H9 (cell line): Measurements from ENCODE around the gene NDUFV1. TPM values are rescaled to one million over a fixed set of nuclear protein-coding genes. Genes with fewer than 3 reads are reported as not detected.

Experiments
- DNase-seq: peaks from one replicate; pipeline ENCODE4 v3.0.0-alpha.2; 2017
- H2AFZ ChIP-seq: one replicate; pipeline ENCODE4 v1.6.1; 2013; ENCODE audit warnings: mild to moderate bottlenecking, low read length, control low read depth, moderate library complexity
- H2AK5ac ChIP-seq: 2 replicates; pipeline ENCODE4 v1.6.1; 2013; ENCODE audit warnings: low read length, control low read depth, mixed read lengths; ENCODE audit not compliant: insufficient read length
- H2BK120ac ChIP-seq: one replicate; pipeline ENCODE4 v1.6.1; 2013; ENCODE audit warnings: low read depth, mild to moderate bottlenecking, low read length, control low read depth, inconsistent platforms; ENCODE audit not compliant: poor library complexity, severe bottlenecking
- H2BK12ac ChIP-seq: 2 replicates; pipeline ENCODE4 v1.6.1; 2013; ENCODE audit warnings: low read length, control low read depth, mixed read lengths, low read depth; ENCODE audit not compliant: insufficient read length
- H2BK15ac ChIP-seq: 2 replicates; pipeline ENCODE4 v1.6.1; 2013; ENCODE audit warnings: low read depth, low read length, control low read depth
- H2BK20ac ChIP-seq: one replicate; pipeline ENCODE4 v1.6.1; 2013; ENCODE audit warnings: low read depth, mild to moderate bottlenecking, low read length, control low read depth, inconsistent platforms; ENCODE audit not compliant: poor library complexity, severe bottlenecking
- H2BK5ac ChIP-seq: 2 replicates; pipeline ENCODE4 v1.6.1; 2013; ENCODE audit warnings: low read length, control low read depth, mixed read lengths; ENCODE audit not compliant: insufficient read length
- H3K14ac ChIP-seq: 2 replicates; pipeline ENCODE4 v1.6.1; 2013; ENCODE audit warnings: low read length, control low read depth; ENCODE audit not compliant: insufficient read depth
- H3K18ac ChIP-seq: 2 replicates; pipeline ENCODE4 v1.6.1; 2013; ENCODE audit warnings: low read depth, mild to moderate bottlenecking, mixed read lengths, low read length, control low read depth; ENCODE audit not compliant: insufficient read length
- H3K23ac ChIP-seq: 2 replicates; pipeline ENCODE4 v1.6.1; 2013; ENCODE audit warnings: low read length, control low read depth, mixed read lengths, low read depth; ENCODE audit not compliant: insufficient read length
- H3K23me2 ChIP-seq: 2 replicates; pipeline ENCODE4 v1.6.1; 2013; ENCODE audit warnings: low read depth, mild to moderate bottlenecking, mixed read lengths, low read length, control low read depth; ENCODE audit not compliant: insufficient read length, poor library complexity, severe bottlenecking
- H3K27ac ChIP-seq: 2 replicates; pipeline ENCODE4 v1.5.1; 2013; ENCODE audit warnings: low read length, control low read depth, mixed read lengths, low read depth; ENCODE audit not compliant: insufficient read length
- H3K27me3 ChIP-seq: 2 replicates; pipeline ENCODE4 v1.6.1; 2013; ENCODE audit warnings: low read length, control low read depth, inconsistent platforms; ENCODE audit not compliant: insufficient read depth
- H3K4ac ChIP-seq: 2 replicates; pipeline ENCODE4 v1.6.1; 2013; ENCODE audit warnings: low read depth, mild to moderate bottlenecking, control low read depth, inconsistent platforms, low read length, moderate library complexity
- H3K4me1 ChIP-seq: 2 replicates; pipeline ENCODE4 v1.6.1; 2013; ENCODE audit warnings: low read length, control low read depth, inconsistent platforms; ENCODE audit not compliant: insufficient read depth
- H3K4me2 ChIP-seq: 2 replicates; pipeline ENCODE4 v1.6.1; 2013; ENCODE audit warnings: low read length, control low read depth, mixed read lengths; ENCODE audit not compliant: insufficient read length, insufficient read depth
- H3K56ac ChIP-seq: 2 replicates; pipeline ENCODE4 v1.6.1; 2013; ENCODE audit warnings: low read depth, mild to moderate bottlenecking, mixed read lengths, low read length, control low read depth; ENCODE audit not compliant: insufficient read length
- H3K79me1 ChIP-seq: 2 replicates; pipeline ENCODE4 v1.6.1; 2013; ENCODE audit warnings: low read depth, mild to moderate bottlenecking, moderate library complexity, low read length, control low read depth, inconsistent platforms; ENCODE audit not compliant: insufficient read depth, poor library complexity, severe bottlenecking
- H3K79me2 ChIP-seq: 2 replicates; pipeline ENCODE4 v1.6.1; 2013; ENCODE audit warnings: low read length, control low read depth, inconsistent platforms; ENCODE audit not compliant: insufficient read depth
- H3K9ac ChIP-seq: 2 replicates; pipeline ENCODE4 v1.6.1; 2013; ENCODE audit warnings: low read length, control low read depth, mixed read lengths; ENCODE audit not compliant: insufficient read length; ENCODE audit errors: extremely low read depth
- H3K9me3 ChIP-seq: one replicate; pipeline ENCODE4 v1.6.1; 2013; ENCODE audit warnings: low read depth, low read length, inconsistent platforms; ENCODE audit not compliant: control insufficient read depth
- H3T11ph ChIP-seq: one replicate; pipeline ENCODE4 v1.6.1; 2013; ENCODE audit warnings: mild to moderate bottlenecking, low read length, control low read depth, inconsistent platforms
- H4K20me1 ChIP-seq: one replicate; pipeline ENCODE4 v1.6.1; 2013; ENCODE audit not compliant: control insufficient read depth, insufficient read length, insufficient read depth
- H4K5ac ChIP-seq: 2 replicates; pipeline ENCODE4 v1.6.1; 2013; ENCODE audit warnings: low read depth, mild to moderate bottlenecking, mixed read lengths, low read length, control low read depth; ENCODE audit not compliant: insufficient read length
- H4K8ac ChIP-seq: replicated peaks from 2 replicates; pipeline ENCODE4 v1.6.1; 2013; ENCODE audit warnings: low read length, control low read depth, mixed read lengths, low read depth; ENCODE audit not compliant: insufficient read length
- H4K91ac ChIP-seq: 2 replicates; pipeline ENCODE4 v1.6.1; 2013; ENCODE audit warnings: low read depth, mild to moderate bottlenecking, moderate library complexity, mixed read lengths, low read length, control low read depth; ENCODE audit not compliant: insufficient read length
- H3K27ac Mint-ChIP-seq, 3 experiments: 2 replicates in 2 of 3; 3 replicates in 1 of 3; pipeline ENCODE4 v1.8.0; 2020 to 2021; ENCODE audit warnings: mixed read lengths in 3 of 3, mild to moderate bottlenecking in 1 of 3, moderate library complexity in 1 of 3
- H3K27me3 Mint-ChIP-seq: 2 replicates; pipeline ENCODE4 v1.8.0; 2021; ENCODE audit warnings: low read depth, mild to moderate bottlenecking, moderate library complexity, mixed read lengths
- H3K36me3 Mint-ChIP-seq, 3 experiments: 2 replicates in 2 of 3; 3 replicates in 1 of 3; pipeline ENCODE4 v1.8.0; 2020 to 2021; ENCODE audit warnings: low read depth in 3 of 3, mixed read lengths in 3 of 3; ENCODE audit not compliant: insufficient read depth in 1 of 3
- H3K4me1 Mint-ChIP-seq, 2 experiments: 2 replicates each; pipeline ENCODE4 v1.8.0; 2020; ENCODE audit warnings: mixed read lengths in 2 of 2
- H3K4me3 Mint-ChIP-seq, 2 experiments: 2 replicates in 1 of 2; 3 replicates in 1 of 2; pipeline ENCODE4 v1.8.0; 2020 to 2021; ENCODE audit warnings: mild to moderate bottlenecking in 2 of 2, mixed read lengths in 2 of 2, moderate library complexity in 1 of 2
- H3K9me3 Mint-ChIP-seq, 2 experiments: 2 replicates in 1 of 2; 3 replicates in 1 of 2; pipeline ENCODE4 v1.8.0; 2020; ENCODE audit warnings: mild to moderate bottlenecking in 2 of 2, mixed read lengths in 2 of 2, moderate library complexity in 1 of 2
- WGBS: extraction: QIAGEN DNeasy Blood & Tissue Kit; methylation state at CpG from one replicate; pipeline ENCODE4 v1.1.7; 2013; ENCODE audit warnings: missing lambda C conversion rate, low lambda C conversion rate, mixed read lengths; ENCODE audit not compliant: insufficient read length; ENCODE audit errors: extremely low coverage; 5-methylcytosine and 5-hydroxymethylcytosine counted together
- total RNA-seq: library from RNA; stranded (reverse); gene quantifications from 2 replicates; pipeline ENCODE4 v1.2.1, GENCODE V29; 2021
- TF ChIP-seq, protein P1 (sequence below): fragments of 200-600 bp; sonication (generic); conservative IDR thresholded peaks from 3 replicates; pipeline ENCODE4 v1.8.0; 2021; ENCODE audit warnings: antibody characterized with exemption, mild to moderate bottlenecking

The NDUFV1 gene
- total RNA-seq, 1 experiment from 2014 or later: 154 TPM

DNA sequence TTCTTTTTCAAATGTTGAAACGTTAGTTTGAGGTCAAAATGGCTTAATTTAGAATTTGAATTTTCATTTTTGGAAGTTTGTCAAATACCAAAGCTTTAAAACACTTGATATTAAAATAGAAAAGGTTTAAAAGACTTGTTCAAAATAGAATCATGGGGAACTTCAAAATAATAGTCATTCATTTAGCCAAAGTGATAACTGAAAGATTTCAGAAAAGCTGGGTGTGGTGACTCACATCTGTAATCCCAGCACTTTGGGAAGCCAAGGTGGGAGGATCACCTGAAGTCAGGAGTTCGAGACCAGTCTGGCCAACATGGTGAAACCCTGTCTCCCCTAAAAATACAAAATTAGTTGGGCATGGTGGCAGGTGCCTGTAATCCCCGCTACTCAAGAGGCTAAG, 12.3 kb upstream of the NDUFV1 start:
- Histone ChIP-seq H3K9me3 (no peaks in the 10 kb centered on the region), H3T11ph (no peak overlapping the region), H4K20me1 (peaks cover 3% of the 10 kb centered on the region), H2BK5ac (no peak overlapping the region), H3K4me2 (no peak overlapping the region), H3K4me1 (no peaks in the 10 kb centered on the region), H3K9ac (no peak overlapping the region), H3K79me2 (no peaks in the 10 kb centered on the region), H2BK15ac (no peak overlapping the region), H3K56ac (no peak overlapping the region), H2BK20ac (no peak overlapping the region), H3K79me1 (no peaks in the 10 kb centered on the region), H2BK12ac (no peak overlapping the region), H3K23ac (no peak overlapping the region), H2BK120ac (no peak overlapping the region), H2AFZ (no peak overlapping the region), H4K91ac (no peak overlapping the region), H3K14ac (no peak overlapping the region), H3K4ac (no peak overlapping the region), H2AK5ac (no peak overlapping the region), H3K27ac (no peak overlapping the region), H3K27me3 (no peaks in the 10 kb centered on the region), H4K5ac (no peak overlapping the region), H3K18ac (no peak overlapping the region), H4K8ac (no peak overlapping the region), H3K23me2 (no peaks in the 10 kb centered on the region)
- peaks cover 4% of the 10 kb centered on the region for H3K27me3 Mint-ChIP-seq
- TF ChIP-seq, protein P1, sequence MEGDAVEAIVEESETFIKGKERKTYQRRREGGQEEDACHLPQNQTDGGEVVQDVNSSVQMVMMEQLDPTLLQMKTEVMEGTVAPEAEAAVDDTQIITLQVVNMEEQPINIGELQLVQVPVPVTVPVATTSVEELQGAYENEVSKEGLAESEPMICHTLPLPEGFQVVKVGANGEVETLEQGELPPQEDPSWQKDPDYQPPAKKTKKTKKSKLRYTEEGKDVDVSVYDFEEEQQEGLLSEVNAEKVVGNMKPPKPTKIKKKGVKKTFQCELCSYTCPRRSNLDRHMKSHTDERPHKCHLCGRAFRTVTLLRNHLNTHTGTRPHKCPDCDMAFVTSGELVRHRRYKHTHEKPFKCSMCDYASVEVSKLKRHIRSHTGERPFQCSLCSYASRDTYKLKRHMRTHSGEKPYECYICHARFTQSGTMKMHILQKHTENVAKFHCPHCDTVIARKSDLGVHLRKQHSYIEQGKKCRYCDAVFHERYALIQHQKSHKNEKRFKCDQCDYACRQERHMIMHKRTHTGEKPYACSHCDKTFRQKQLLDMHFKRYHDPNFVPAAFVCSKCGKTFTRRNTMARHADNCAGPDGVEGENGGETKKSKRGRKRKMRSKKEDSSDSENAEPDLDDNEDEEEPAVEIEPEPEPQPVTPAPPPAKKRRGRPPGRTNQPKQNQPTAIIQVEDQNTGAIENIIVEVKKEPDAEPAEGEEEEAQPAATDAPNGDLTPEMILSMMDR: no peak
- no peak overlapping the region for H3K4me3 Mint-ChIP-seq
- H3K36me3 Mint-ChIP-seq: peaks cover 2 to 15% (median 6%) of the 10 kb centered on the region in 3 experiments; a peak in 5 of 7 replicates
- peaks cover 14 to 16% of the 10 kb centered on the region in 2 experiments for H3K4me1 Mint-ChIP-seq
- WGBS: no CpG with 5 or more reads among the region's 3 CpGs
- peaks cover 18 to 19% of the 10 kb centered on the region in 2 experiments for H3K9me3 Mint-ChIP-seq
- no peak overlapping the region for H3K27ac Mint-ChIP-seq
- DNase-seq: no peak
